ENCODE measurements around the gene TOP2B. TPM values are rescaled to one million over a fixed set of nuclear protein-coding genes. Genes with fewer than 3 reads are reported as not detected.
A peak's percentile ranks its signal among the peaks of the same experiment; 100 is the strongest.

Gene TOP2B
- total and polyA plus RNA-seq, 9 of the 15 experiments (the other 6 are each of a cell fraction or from before 2014, with no cell fraction given): 45.3 to 186 (median 134) TPM

DNA sequence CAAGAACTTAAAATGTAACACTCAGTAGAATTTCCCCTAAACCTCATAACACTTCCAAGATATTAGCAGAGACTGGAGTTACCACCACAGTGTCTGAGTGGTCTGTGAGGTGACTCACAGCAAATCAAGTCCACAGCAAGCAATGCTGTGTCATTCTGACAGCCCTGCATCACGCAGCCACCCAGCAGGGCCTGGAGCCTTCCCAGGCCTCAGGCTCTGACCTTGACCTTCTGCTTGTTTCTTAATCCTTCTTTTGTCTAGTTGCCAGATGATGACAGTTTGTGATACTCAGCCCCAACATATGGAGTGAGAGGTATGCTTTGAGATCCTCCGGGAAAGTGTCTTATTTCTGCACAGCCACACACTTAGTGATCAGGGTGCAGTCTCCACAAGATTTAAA is 82.5 kb downstream of the TOP2B start (continued):
- TF ChIP-seq, protein P1, sequence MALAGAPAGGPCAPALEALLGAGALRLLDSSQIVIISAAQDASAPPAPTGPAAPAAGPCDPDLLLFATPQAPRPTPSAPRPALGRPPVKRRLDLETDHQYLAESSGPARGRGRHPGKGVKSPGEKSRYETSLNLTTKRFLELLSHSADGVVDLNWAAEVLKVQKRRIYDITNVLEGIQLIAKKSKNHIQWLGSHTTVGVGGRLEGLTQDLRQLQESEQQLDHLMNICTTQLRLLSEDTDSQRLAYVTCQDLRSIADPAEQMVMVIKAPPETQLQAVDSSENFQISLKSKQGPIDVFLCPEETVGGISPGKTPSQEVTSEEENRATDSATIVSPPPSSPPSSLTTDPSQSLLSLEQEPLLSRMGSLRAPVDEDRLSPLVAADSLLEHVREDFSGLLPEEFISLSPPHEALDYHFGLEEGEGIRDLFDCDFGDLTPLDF (CRISPR knock-in tag; IDR thresholded peaks at IDR 0.05): no peak
- TF ChIP-seq PPARD (CRISPR knock-in tag; IDR thresholded peaks at IDR 0.05): no peak
- TF ChIP-seq NFIC (IDR thresholded peaks at IDR 0.05): peak; percentile 96
- no peak for TF ChIP-seq RBFOX2 (IDR thresholded peaks at IDR 0.05; ENCODE audit: low read depth, low read length)
- TF ChIP-seq RNF219 (CRISPR knock-in tag; IDR thresholded peaks at IDR 0.05): no peak
- no peak for TF ChIP-seq TAF9B (IDR thresholded peaks at IDR 0.05; ENCODE audit: partially characterized antibody)
- no peak for TF ChIP-seq SMARCB1 (IDR thresholded peaks at IDR 0.05; ENCODE audit: insufficient read length, low read depth)
- TF ChIP-seq TEAD1 (CRISPR knock-in tag; IDR thresholded peaks at IDR 0.05): 0 out of 4 replicates have a peak, but pooled peaks of 1 of the 2 experiments have one; percentile 33
- TF ChIP-seq NR2F6 (CRISPR knock-in tag; IDR thresholded peaks at IDR 0.05): no peak
- no peak for TF ChIP-seq ETV6 (IDR thresholded peaks at IDR 0.05; ENCODE audit: borderline replicate concordance in 1 of 2, low read depth in 2 of 2, low read length in 1 of 2)
- TF ChIP-seq ETV6 (CRISPR knock-in tag; IDR thresholded peaks at IDR 0.05; ENCODE audit: borderline replicate concordance): no peak
- no peak for TF ChIP-seq MLX (CRISPR knock-in tag; conservative IDR thresholded peaks at IDR 0.05)
- no peak for TF ChIP-seq THRAP3 (IDR thresholded peaks at IDR 0.05; ENCODE audit: borderline replicate concordance)
- TF ChIP-seq CEBPZ (IDR thresholded peaks at IDR 0.05; ENCODE audit: borderline replicate concordance, low read depth, low read length): no peak
- no peak for TF ChIP-seq ARID2 (IDR thresholded peaks at IDR 0.05)
- peak; percentile 91 for TF ChIP-seq ATF3 (IDR thresholded peaks at IDR 0.05)
- TF ChIP-seq ATF3 (CRISPR knock-in tag; conservative IDR thresholded peaks at IDR 0.05): peak; percentile 75
- peak; percentile 76 for TF ChIP-seq BHLHE40 (IDR thresholded peaks at IDR 0.05; ENCODE audit: low read length)
- TF ChIP-seq TAF7 (tag; IDR thresholded peaks at IDR 0.05): no peak
- TF ChIP-seq CEBPG (CRISPR knock-in tag; IDR thresholded peaks at IDR 0.05): peak; percentile 41; the same call in 1 of the 2 replicates
- peak; percentile 47 to 72; a peak in 3 of 4 replicates for TF ChIP-seq CEBPG (tag; conservative IDR thresholded peaks at IDR 0.05 in 1 of 2, IDR thresholded peaks at IDR 0.05 in 1 of 2)
